Vagina (tissue), 2 donors: ENCODE measurements around the gene MEG3. TPM values are rescaled to one million over a fixed set of nuclear protein-coding genes. Genes with fewer than 3 reads are reported as not detected.

Experiments used
- DNase-seq, 2 donors: peaks; one replicate each; pipeline ENCODE4 v3.0.0-alpha.2; 2017; ENCODE audit errors: extremely low spot score in 2 of 2
- H3K27ac ChIP-seq: fragments of 200-600 bp; sonication (generic); one replicate; pipeline ENCODE4 v1.5.1; 2019
- H3K27me3 ChIP-seq: fragments of 200-600 bp; sonication (generic); one replicate; pipeline ENCODE4 v1.5.1; 2019
- H3K36me3 ChIP-seq, 2 donors: fragments of 200-600 bp; sonication (generic); one replicate each; pipeline ENCODE4 v1.5.1; 2017 to 2019
- H3K4me1 ChIP-seq: fragments of 200-600 bp; sonication (generic); one replicate; pipeline ENCODE4 v1.5.1; 2019
- H3K4me3 ChIP-seq, 2 donors: fragments of 200-600 bp; sonication (generic); 1 replicate in 1 of 2; 2 replicates in 1 of 2; pipeline ENCODE4 v1.5.1; 2016 to 2019
- H3K9me3 ChIP-seq: fragments of 200-600 bp; sonication (generic); one replicate; pipeline ENCODE4 v1.5.1; 2019
- POLR2A ChIP-seq, 2 donors: fragments of 450-650 bp; IDR thresholded peaks; one replicate each; pipeline ENCODE4 v1.6.1; 2017; ENCODE audit warnings: antibody characterized with exemption in 2 of 2, mild to moderate bottlenecking in 2 of 2, moderate library complexity in 2 of 2
- POLR2AphosphoS5 ChIP-seq, 2 donors: sonication (generic); formaldehyde crosslinking; IDR thresholded peaks; one replicate each; pipeline ENCODE4 v1.9.0; 2017; ENCODE audit warnings: antibody characterized with exemption in 2 of 2, mild to moderate bottlenecking in 2 of 2, low read depth in 1 of 2; ENCODE audit not compliant: insufficient read depth in 1 of 2
- intact Hi-C: fragments of 100-400 bp; cut with DNase I; formaldehyde crosslinking; loops from one replicate; pipeline ENCODE4 v1.15.1; 2023
- total RNA-seq: library from RNA; depleted of rRNA; stranded (reverse); fragments of >200 nt; gene quantifications from one replicate; pipeline ENCODE4 v1.2.3, GENCODE V29; 2016
- TF ChIP-seq, protein P1 (sequence below), 3 experiments: fragments of 450-650 bp in 2 of 3; fragments of 200-600 bp in 1 of 3; sonication (generic) in 1 of 3; IDR thresholded peaks; one replicate each; pipeline ENCODE4 v1.5.1; 2017 to 2019; ENCODE audit warnings: antibody characterized with exemption in 3 of 3, mild to moderate bottlenecking in 2 of 3, moderate library complexity in 2 of 3

MEG3 gene
- total RNA-seq, 1 donor from 2014 or later = 126 TPM

DNA sequence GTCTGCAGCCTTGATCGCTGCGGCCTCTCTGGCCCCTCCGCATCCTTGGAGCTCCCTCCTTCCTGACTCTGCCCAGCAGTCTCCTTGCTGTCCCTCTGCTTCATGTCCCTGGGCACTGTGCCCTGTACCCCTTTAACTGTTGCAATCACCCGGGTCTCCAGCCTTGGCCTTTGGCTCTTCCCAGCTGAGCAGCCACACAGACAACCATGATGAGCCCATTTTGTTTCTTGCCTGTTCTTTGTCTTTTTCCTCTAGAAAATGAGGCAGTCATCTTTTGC, 40.6 kb upstream of the MEG3 start:
- no peak for TF ChIP-seq POLR2AphosphoS5 (IDR thresholded peaks at IDR 0.05; ENCODE audit: insufficient read depth in 1 of 2, low read depth in 1 of 2)
- TF ChIP-seq POLR2A (IDR thresholded peaks at IDR 0.05) = no peak
- TF ChIP-seq, protein P1, sequence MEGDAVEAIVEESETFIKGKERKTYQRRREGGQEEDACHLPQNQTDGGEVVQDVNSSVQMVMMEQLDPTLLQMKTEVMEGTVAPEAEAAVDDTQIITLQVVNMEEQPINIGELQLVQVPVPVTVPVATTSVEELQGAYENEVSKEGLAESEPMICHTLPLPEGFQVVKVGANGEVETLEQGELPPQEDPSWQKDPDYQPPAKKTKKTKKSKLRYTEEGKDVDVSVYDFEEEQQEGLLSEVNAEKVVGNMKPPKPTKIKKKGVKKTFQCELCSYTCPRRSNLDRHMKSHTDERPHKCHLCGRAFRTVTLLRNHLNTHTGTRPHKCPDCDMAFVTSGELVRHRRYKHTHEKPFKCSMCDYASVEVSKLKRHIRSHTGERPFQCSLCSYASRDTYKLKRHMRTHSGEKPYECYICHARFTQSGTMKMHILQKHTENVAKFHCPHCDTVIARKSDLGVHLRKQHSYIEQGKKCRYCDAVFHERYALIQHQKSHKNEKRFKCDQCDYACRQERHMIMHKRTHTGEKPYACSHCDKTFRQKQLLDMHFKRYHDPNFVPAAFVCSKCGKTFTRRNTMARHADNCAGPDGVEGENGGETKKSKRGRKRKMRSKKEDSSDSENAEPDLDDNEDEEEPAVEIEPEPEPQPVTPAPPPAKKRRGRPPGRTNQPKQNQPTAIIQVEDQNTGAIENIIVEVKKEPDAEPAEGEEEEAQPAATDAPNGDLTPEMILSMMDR (IDR thresholded peaks at IDR 0.05) = no peak
- intact Hi-C loops = no loop called here

DNA sequence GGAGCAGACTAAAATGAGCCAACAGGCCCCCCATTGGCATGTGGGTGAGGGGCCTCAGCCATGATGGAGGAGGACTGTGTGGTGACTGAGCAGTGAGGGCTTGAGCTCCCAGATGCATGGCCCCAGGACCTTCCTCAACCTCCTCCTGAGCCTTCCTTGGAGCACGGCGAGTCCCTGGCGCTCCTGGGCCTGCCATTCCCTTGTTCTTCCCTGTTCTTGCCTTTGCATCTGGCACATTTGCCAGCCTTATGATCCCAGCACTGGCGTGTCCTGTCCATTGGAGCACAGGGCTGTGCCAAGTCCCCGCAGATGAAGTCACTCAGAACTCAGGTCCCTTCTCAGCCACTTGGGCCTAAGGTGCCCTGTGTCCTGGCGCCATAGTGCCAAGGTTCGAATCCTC, 40.3 kb upstream of the MEG3 start:
- Histone ChIP-seq H3K9me3 (no peaks in the 10 kb centered on the region), H3K27ac (no peak overlapping the region), H3K36me3 (no peaks in the 10 kb centered on the region), H3K4me3 (no peak overlapping the region), H3K27me3 (no peaks in the 10 kb centered on the region), H3K4me1 (no peaks in the 10 kb centered on the region)
- TF ChIP-seq, protein P1 (IDR thresholded peaks at IDR 0.05) = no peak
- TF ChIP-seq POLR2A (IDR thresholded peaks at IDR 0.05) = no peak
- no peak for TF ChIP-seq POLR2AphosphoS5 (IDR thresholded peaks at IDR 0.05; ENCODE audit: insufficient read depth in 1 of 2, low read depth in 1 of 2)
- DNase-seq = no peak
- intact Hi-C loops = no loop called here

More for the DNA sequence above, 40.6 kb upstream of the MEG3 start:
- no peak overlapping the region for H3K4me3 ChIP-seq
- no peaks in the 10 kb centered on the region for H3K4me1 ChIP-seq
- no peak for DNase-seq
- H3K9me3 ChIP-seq = no peaks in the 10 kb centered on the region
- no peaks in the 10 kb centered on the region for H3K36me3 ChIP-seq
- no peak overlapping the region for H3K27ac ChIP-seq
- H3K27me3 ChIP-seq = no peaks in the 10 kb centered on the region

DNA sequence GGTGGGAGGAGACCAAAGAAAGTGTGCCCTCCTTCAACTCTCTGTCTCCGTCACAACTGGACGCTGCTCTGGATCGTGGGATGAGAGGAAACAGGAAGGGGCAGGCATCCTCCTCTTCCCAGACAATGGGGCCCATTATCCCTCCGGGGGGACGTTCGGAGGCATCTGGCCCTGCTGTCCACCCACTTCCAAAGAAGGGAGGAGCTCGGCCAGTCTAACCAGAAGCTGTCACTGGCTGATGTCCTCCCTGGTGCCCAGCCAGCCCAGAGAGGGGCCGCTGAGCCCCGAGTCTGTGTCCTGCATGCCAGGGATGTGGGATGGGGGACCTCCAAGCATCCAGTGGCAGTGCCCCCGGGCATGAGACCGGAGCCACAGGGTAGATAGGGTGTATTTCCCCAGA, 39.8 kb upstream of the MEG3 start:
- no peaks in the 10 kb centered on the region for H3K9me3 ChIP-seq
- H3K27me3 ChIP-seq = no peaks in the 10 kb centered on the region
- H3K4me1 ChIP-seq = no peaks in the 10 kb centered on the region
- no peaks in the 10 kb centered on the region for H3K36me3 ChIP-seq
- DNase-seq = no peak
- TF ChIP-seq, protein P1 (IDR thresholded peaks at IDR 0.05) = no peak
- TF ChIP-seq POLR2A (IDR thresholded peaks at IDR 0.05) = no peak
- TF ChIP-seq POLR2AphosphoS5 (IDR thresholded peaks at IDR 0.05; ENCODE audit: insufficient read depth in 1 of 2, low read depth in 1 of 2) = no peak
- no peak overlapping the region for H3K4me3 ChIP-seq
- intact Hi-C loops = no loop called here
- no peak overlapping the region for H3K27ac ChIP-seq

DNA sequence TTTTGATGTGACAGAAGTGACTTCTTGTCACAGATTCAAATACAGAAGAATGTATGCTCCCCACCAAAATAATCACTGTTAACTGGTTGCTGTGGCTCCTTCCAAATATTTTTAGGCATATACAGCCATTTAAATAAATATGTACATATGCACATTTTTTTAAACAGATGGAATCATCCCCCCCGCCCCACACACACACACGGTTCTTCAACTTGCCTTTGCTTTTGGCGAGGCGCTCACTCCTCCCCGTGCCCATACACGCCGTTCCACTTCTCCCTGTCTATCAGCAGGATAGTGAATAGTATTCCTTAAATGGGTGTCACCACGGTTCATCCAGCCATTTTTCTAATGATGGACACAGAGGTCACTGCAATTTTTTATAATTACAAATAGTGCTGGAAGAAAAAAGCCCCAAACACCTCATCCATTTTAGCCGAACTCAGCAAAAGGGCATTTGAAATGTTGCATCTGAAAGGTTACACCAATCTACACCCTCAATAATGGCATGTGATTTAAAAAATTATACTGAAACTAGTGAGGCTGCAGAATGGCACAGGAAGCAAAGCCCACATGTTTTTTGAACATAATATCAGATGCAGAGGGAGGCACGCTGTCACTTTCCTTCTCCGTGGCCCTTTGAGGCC, 39.2 kb upstream of the MEG3 start:
- intact Hi-C loops = no loop called here
- DNase-seq = no peak
- H3K27me3 ChIP-seq = no peaks in the 10 kb centered on the region
- no peak overlapping the region for H3K4me3 ChIP-seq
- H3K36me3 ChIP-seq = no peaks in the 10 kb centered on the region
- H3K4me1 ChIP-seq = no peaks in the 10 kb centered on the region
- H3K9me3 ChIP-seq = no peaks in the 10 kb centered on the region
- TF ChIP-seq POLR2AphosphoS5 (IDR thresholded peaks at IDR 0.05; ENCODE audit: insufficient read depth in 1 of 2, low read depth in 1 of 2) = no peak
- TF ChIP-seq POLR2A (IDR thresholded peaks at IDR 0.05) = no peak
- TF ChIP-seq, protein P1 (IDR thresholded peaks at IDR 0.05) = no peak
- H3K27ac ChIP-seq = no peak overlapping the region

DNA sequence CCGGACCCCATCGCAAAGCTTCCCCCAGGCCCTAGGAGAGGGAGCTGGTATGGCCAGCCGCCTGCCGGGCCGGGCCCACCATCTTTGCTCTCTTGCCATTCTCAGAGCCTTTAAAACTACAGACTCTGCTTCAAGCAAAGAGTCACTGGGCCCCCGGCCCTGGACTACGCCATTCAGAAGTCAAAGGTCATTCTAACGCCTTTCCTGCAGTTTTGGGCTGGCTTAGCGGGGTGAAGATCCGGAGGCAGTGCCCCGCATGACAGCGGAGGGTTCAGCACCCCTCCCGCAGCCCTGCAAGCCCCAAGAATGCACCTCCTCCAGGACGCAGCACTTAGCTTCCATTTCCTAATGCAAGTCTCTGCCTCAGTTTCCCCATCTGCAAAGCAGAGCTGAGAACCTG, 38.3 kb upstream of the MEG3 start:
- no peaks in the 10 kb centered on the region for H3K4me1 ChIP-seq
- DNase-seq = no peak
- H3K9me3 ChIP-seq = no peaks in the 10 kb centered on the region
- H3K27me3 ChIP-seq = no peaks in the 10 kb centered on the region
- H3K27ac ChIP-seq = no peak overlapping the region
- TF ChIP-seq POLR2A (IDR thresholded peaks at IDR 0.05) (no peak), POLR2AphosphoS5 (IDR thresholded peaks at IDR 0.05; ENCODE audit: insufficient read depth in 1 of 2, low read depth in 1 of 2) (no peak)
- TF ChIP-seq, protein P1 (IDR thresholded peaks at IDR 0.05) = no peak
- H3K36me3 ChIP-seq = no peaks in the 10 kb centered on the region
- no peak overlapping the region for H3K4me3 ChIP-seq
- intact Hi-C loops = no loop called here
